Activated CD8-positive, alpha-beta memory T cell treated with anti-CD3 and anti-CD28 coated beads, Interleukin-2, amount 10 ng/mL, durations not matched to agents 7 days and 5 days (primary cell): ENCODE data around the gene STARD7. TPM values are rescaled to one million over a fixed set of nuclear protein-coding genes. Genes with fewer than 3 reads are reported as not detected.

Experiments used
- ATAC-seq: fragments of 150-1000 bp; cut with Tn5 transposase; one replicate; pipeline ENCODE4 v1.10.0; 2021; ENCODE audit warnings: moderate library complexity
- CTCF ChIA-PET: fragments of 350-600 bp; sonication (Branson Sonifier 250); formaldehyde crosslinking; loops from one replicate; lab custom pipeline; 2021; ENCODE audit warnings: antibody characterized with exemption; lab: Charles Lee
- DNase-seq: peaks from one replicate; pipeline ENCODE4 v3.0.0-alpha.2; 2020
- H3K27ac Mint-ChIP-seq: one replicate; pipeline ENCODE4 v1.8.0; 2021; ENCODE audit warnings: mild to moderate bottlenecking, mixed read lengths
- H3K27me3 Mint-ChIP-seq: one replicate; pipeline ENCODE4 v1.8.0; 2021; ENCODE audit warnings: mixed read lengths
- H3K36me3 Mint-ChIP-seq: one replicate; pipeline ENCODE4 v1.8.0; 2021; ENCODE audit warnings: mild to moderate bottlenecking, mixed read lengths
- H3K4me1 Mint-ChIP-seq: one replicate; pipeline ENCODE4 v1.8.0; 2021; ENCODE audit warnings: mixed read lengths
- H3K4me3 Mint-ChIP-seq: one replicate; pipeline ENCODE4 v1.8.0; 2021; ENCODE audit warnings: mild to moderate bottlenecking, moderate library complexity, mixed read lengths
- H3K9me3 Mint-ChIP-seq: one replicate; pipeline ENCODE4 v1.8.0; 2022; ENCODE audit warnings: low read depth, mixed read lengths
- total RNA-seq, 2 experiments: library from RNA; stranded (reverse); gene quantifications; one replicate each; pipeline ENCODE4 v1.2.3, GENCODE V29; 2021

Gene STARD7
- total RNA-seq, 2 experiments from 2014 or later = 131 to 180 TPM

DNA sequence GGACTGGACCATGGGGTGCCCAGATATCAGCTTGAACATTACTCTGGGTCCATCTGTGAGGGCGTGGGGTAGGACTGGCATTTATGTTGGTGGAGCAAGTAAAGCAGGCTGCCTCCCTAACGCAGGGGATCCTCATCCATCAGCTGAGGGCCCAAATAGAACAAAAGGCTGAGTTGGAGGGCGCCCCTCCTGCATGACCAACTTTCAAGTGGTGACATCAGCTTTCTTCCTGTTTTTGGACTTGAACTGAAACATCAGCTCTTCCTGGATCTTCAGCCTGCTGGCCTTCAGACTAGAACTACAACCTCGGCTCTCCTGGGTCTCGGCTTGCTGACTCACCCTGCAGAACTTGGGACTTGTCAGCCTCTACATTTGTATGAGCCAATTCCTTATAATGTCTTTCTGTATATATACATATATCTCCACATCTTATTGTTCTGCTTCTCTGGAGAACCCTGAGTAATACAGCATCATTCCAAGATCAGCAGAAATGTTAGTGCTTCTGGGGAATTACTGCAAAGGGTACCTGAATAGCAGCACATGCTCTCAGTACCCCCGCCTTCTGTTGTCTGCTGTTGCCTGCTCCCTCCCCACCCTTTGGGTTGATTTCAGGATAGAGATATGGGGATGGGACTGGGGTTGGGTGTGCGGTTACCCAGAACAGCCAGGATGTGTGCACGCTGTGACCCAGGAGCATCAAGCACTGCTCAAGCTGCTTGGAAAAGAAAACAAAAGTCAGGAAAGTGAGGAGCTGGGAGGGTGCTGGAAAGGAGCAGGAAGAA lies 37.2 kb upstream of the STARD7 start:
- H3K9me3 Mint-ChIP-seq = no peaks in the 10 kb centered on the region
- ATAC-seq (no peak), DNase-seq (no peak)
- CTCF ChIA-PET = interaction anchor here (0.7 to 1.8 kb wide), 3 partner anchors 11 to 37 kb away, joined by 3 to 4 read pairs (median 4); partner anchors contain the start of gene STARD7
- H3K4me3 Mint-ChIP-seq = no peak overlapping the region
- peaks cover 63% of the 10 kb centered on the region for H3K4me1 Mint-ChIP-seq
- H3K36me3 Mint-ChIP-seq = peaks cover 13% of the 10 kb centered on the region
- H3K27ac Mint-ChIP-seq = peak overlapping the region; percentile 70
- H3K27me3 Mint-ChIP-seq = no peaks in the 10 kb centered on the region

DNA sequence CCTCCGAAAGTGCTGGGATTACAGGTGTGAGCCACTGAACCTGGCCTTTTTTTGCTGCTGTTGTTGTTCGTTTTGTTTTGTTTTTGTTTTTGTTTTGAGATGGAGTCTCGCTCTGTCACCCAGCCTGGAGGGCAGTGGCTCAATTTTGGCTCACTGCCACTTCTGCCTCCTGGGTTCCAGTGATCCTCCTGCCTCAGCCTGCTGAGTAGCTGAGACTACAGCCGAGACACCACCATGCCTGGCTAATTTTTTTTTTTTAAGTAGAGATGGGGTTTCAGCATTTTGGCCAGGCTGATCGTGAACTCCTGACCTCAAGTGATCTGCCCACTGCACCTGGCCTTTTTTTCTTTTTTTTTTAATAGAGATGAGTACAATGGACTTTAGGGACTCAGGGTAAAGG lies 35.2 kb upstream of the STARD7 start:
- no peak for ATAC-seq

DNA sequence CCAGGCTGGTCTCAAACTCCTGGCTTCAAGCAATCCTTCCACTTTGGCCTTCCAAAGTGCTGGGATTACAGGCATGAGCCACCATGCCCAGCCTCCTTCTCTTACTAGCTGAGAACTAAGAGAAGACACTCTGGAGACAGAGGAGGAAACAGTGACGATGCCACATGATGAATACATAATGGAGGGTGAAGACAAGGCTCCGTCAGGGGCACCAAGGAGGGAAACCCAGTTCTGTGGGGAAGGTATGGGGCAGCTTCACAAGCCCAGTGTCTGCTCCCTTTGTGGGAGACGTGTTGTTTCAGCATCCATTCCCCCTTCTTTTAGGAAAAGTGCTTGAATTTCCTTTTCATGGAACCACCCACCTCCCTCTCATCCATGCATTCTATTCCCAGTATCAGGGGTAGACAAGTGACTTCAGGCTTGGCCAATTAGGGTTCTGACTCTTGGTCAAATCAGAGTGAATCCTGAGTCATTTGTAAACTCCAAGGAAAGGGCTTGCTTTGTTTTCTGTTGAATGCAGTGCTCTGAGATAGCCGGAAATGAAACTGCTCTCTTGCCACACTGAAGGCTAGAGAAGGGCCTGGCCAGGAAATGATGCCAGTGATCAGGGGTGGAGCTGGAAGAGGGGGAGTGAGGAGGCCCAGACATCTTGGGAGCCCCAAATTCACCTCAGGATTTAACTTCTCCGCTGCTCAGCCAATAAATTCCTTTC lies 33.4 kb upstream of the STARD7 start:
- H3K9me3 Mint-ChIP-seq = no peaks in the 10 kb centered on the region
- peak overlapping the region; percentile 34 for H3K4me3 Mint-ChIP-seq
- peaks cover 51% of the 10 kb centered on the region for H3K4me1 Mint-ChIP-seq
- peaks cover 11% of the 10 kb centered on the region for H3K36me3 Mint-ChIP-seq
- CTCF ChIA-PET = interaction anchor here (0.7 to 1.6 kb wide), 11 partner anchors 8 to 312 kb away, joined by 3 to 5 read pairs (median 4); partner anchors contain the start of gene ASTL
- peak; percentile 87 for DNase-seq
- H3K27me3 Mint-ChIP-seq = no peaks in the 10 kb centered on the region
- H3K27ac Mint-ChIP-seq = peak overlapping the region; percentile 92
- ATAC-seq = peak; percentile 98

More for the DNA sequence above, 35.2 kb upstream of the STARD7 start:
- H3K9me3 Mint-ChIP-seq = no peaks in the 10 kb centered on the region
- H3K4me1 Mint-ChIP-seq = peaks cover 57% of the 10 kb centered on the region
- H3K36me3 Mint-ChIP-seq = peaks cover 13% of the 10 kb centered on the region
- H3K27me3 Mint-ChIP-seq = no peaks in the 10 kb centered on the region
- CTCF ChIA-PET = no interaction called here
- no peak overlapping the region for H3K27ac Mint-ChIP-seq
- DNase-seq = no peak
- no peak overlapping the region for H3K4me3 Mint-ChIP-seq

DNA sequence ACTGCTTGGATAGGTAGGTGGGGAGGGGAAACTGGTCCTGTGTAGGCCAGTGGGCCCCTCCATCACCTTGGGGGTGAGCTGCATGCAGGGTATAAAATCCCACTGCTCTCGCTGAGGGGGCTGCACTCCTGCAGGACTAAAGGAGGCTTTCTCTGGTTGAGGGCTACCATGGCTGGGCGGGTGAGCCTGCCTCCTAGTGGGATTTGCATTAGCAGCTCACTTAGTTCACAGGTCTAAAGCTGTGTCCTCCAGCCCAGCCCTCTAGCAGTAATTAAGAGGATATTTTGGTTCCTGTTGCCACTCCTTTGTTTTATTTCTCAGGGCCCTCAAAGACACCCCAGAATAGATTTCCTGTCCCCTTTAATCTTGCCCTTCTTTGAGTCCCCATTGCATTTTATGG lies 32.6 kb upstream of the STARD7 start:
- DNase-seq = no peak
- H3K4me3 Mint-ChIP-seq = no peak overlapping the region
- peak overlapping the region; percentile 92 for H3K27ac Mint-ChIP-seq
- no peaks in the 10 kb centered on the region for H3K27me3 Mint-ChIP-seq
- no peak for ATAC-seq
- H3K9me3 Mint-ChIP-seq = no peaks in the 10 kb centered on the region
- CTCF ChIA-PET = interaction anchor here (0.7 to 1.6 kb wide), 6 partner anchors 18 to 313 kb away, joined by 3 to 5 read pairs (median 4); partner anchors contain the start of gene ASTL
- H3K36me3 Mint-ChIP-seq = peaks cover 11% of the 10 kb centered on the region
- peaks cover 43% of the 10 kb centered on the region for H3K4me1 Mint-ChIP-seq

DNA sequence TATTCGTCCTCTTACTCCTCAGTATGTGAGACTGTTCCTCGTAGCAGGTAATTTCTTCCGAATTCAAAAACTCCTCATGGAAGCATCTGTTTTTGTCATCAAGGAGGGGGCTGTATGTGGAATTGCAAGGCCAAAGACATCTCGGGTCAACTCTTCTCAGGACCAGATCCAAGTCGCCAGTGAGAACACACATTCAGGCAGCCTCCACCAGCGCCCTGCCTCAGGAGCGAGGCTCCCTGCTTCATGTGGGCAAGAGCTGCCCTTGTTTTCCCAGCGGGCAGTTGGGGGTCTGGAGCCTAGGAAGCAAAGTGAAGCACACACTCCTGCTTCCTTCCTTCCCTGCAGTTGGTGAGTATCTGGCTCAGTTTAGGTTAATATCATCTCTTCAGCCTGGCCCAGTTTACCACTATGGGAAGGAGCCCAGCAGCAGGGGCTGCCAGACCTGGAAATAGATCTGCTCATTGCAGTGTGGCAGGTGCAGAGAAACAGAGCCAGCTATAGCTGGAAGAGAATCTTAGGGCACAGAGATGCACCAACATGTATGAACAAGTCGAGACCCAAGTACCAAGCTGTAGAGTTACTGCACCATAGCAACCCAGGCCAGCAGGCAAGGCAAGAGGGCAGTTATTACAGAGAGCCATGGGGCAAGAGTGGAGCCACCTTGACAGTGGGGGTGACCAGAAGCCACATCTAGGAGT lies 31.9 kb upstream of the STARD7 start:
- H3K4me1 Mint-ChIP-seq = peaks cover 35% of the 10 kb centered on the region
- ATAC-seq (no peak), DNase-seq (no peak)
- no peak overlapping the region for H3K4me3 Mint-ChIP-seq
- peak overlapping the region; percentile 20 for H3K27ac Mint-ChIP-seq
- peaks cover 5% of the 10 kb centered on the region for H3K36me3 Mint-ChIP-seq
- CTCF ChIA-PET = interaction anchor here (1.6 kb wide), 1 partner anchor 24 kb away, joined by 5 read pairs; no protein-coding TSS in a partner anchor
- H3K9me3 Mint-ChIP-seq = no peaks in the 10 kb centered on the region
- H3K27me3 Mint-ChIP-seq = no peaks in the 10 kb centered on the region

DNA sequence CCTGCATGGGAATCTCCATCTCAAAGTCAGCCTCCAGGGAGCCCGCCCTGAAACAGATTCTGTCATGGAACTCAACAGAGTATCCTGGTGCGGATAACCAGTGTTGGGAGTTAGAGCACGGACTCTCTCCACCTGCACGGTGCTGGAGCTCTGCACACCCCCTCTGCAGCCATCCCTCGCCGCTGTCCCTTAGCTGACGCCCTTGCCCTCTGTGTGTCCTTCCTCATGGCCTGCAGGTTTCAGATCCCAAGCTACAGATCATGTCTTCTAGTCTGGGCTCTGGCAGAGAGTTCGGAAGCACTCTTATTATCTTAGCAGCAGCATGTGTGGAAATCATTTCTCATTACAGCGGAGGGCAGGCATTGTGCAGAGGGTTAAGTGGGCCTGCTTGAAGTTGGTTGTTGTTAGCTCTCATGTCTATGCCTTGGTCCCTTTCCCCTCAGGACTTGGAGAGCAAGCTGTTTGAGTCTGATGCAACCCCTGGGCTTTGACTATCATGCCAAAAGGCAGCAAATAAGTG lies 31.2 kb upstream of the STARD7 start:
- no peak overlapping the region for H3K4me3 Mint-ChIP-seq
- DNase-seq = no peak
- ATAC-seq = no peak
- no peaks in the 10 kb centered on the region for H3K27me3 Mint-ChIP-seq
- H3K36me3 Mint-ChIP-seq = peaks cover 2% of the 10 kb centered on the region
- no peak overlapping the region for H3K27ac Mint-ChIP-seq
- CTCF ChIA-PET = interaction anchor here (1.0 to 1.9 kb wide), 3 partner anchors 12 to 26 kb away, joined by 4 to 5 read pairs (median 5); no protein-coding TSS in a partner anchor
- no peaks in the 10 kb centered on the region for H3K9me3 Mint-ChIP-seq
- peaks cover 31% of the 10 kb centered on the region for H3K4me1 Mint-ChIP-seq

DNA sequence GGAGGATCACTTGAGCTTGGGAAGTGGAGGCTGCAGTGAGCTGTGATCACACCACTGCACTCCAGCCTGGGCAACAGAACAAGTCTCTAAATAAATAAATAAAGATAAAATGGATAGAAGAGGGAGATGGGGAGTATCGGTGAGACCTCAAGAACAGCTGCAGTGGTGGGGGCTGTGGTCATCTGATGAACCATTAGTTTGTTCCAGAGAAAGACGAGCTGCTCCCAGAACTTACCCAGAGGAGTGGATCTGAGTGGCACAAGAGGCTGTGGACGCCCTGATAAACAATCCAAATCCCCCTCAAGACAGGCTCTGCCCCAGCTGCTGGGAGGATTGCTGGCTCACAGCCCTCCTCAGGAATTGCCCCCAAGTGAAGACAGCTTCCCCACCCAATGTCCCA lies 30.5 kb upstream of the STARD7 start:
- no peak overlapping the region for H3K4me3 Mint-ChIP-seq
- CTCF ChIA-PET = interaction anchor here (1.0 to 1.9 kb wide), 3 partner anchors 11 to 26 kb away, joined by 4 to 5 read pairs (median 5); no protein-coding TSS in a partner anchor
- DNase-seq = no peak
- H3K36me3 Mint-ChIP-seq = no peaks in the 10 kb centered on the region
- no peaks in the 10 kb centered on the region for H3K27me3 Mint-ChIP-seq
- peaks cover 29% of the 10 kb centered on the region for H3K4me1 Mint-ChIP-seq
- no peak overlapping the region for H3K27ac Mint-ChIP-seq
- no peaks in the 10 kb centered on the region for H3K9me3 Mint-ChIP-seq
- ATAC-seq = no peak

DNA sequence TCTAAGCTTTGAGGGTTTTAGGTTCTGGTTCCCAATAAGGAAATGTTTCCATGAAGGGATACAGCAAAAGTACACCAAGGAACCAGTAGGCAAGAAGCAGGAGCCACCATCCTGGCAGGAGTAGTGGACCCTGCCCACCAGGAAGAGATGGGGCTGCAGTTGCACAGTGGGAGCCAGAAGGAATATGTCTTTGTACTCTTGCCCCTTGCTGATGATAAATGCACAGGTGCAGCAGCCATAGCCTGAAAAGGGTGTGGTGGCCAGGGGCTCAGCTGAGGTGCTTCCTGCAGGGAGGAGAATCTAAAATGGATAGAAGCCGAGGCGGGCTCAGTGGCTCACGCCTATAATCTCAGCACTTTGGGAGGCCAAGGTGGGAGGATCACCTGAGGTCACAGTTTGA lies 29.6 kb upstream of the STARD7 start:
- no peak for DNase-seq
- CTCF ChIA-PET = interaction anchor here (1.9 kb wide), 1 partner anchor 10 kb away, joined by 5 read pairs; no protein-coding TSS in a partner anchor
- ATAC-seq = no peak
- H3K9me3 Mint-ChIP-seq = no peaks in the 10 kb centered on the region
- H3K27me3 Mint-ChIP-seq = no peaks in the 10 kb centered on the region
- H3K4me3 Mint-ChIP-seq = no peak overlapping the region
- no peak overlapping the region for H3K27ac Mint-ChIP-seq
- H3K36me3 Mint-ChIP-seq = no peaks in the 10 kb centered on the region
- peaks cover 27% of the 10 kb centered on the region for H3K4me1 Mint-ChIP-seq

DNA sequence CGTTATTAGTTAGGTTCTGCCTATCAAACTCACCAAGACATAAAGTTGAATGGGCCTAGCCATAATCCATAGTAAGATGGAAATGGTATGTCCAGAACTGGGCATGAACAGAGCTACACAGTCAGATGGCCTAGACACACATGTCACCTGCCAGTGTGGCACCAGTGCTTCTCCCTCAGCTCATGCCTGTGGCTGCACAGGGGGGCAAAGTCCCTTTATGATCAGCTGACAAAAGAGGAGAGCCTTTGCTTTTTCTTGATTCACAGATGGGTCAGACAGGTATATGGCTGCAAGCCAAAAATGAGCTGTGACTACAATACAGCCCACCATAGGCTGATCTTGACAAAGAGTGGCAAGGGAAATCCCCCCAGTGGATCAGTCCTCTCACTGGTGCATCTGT lies 28.3 kb upstream of the STARD7 start:
- no peaks in the 10 kb centered on the region for H3K9me3 Mint-ChIP-seq

DNA sequence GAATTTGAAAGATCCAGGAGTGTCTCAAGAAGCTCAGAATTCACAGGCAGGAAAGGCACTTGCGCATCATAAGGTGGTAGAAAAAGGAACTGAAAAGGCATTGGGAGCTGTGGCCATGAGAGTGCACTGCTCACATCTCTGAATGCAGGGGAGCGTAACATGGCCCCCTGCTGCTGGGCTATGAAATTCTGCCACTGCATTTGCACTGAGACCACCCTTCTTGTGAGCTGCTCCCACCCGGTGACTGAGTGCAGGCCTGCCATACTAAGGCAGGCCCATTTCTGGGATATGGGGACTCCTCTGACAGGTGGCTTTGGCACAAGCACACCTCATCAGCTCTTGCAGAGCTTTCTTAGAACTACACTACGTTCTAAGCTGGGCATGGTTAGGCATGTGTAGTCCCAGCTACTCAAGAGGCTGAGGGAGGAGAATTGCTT lies 25.3 kb upstream of the STARD7 start:
- DNase-seq = no peak

More for the DNA sequence above, 28.3 kb upstream of the STARD7 start:
- no peak overlapping the region for H3K4me3 Mint-ChIP-seq
- no peak for DNase-seq
- no peak for ATAC-seq
- no peaks in the 10 kb centered on the region for H3K36me3 Mint-ChIP-seq
- H3K4me1 Mint-ChIP-seq = peaks cover 13% of the 10 kb centered on the region
- no peaks in the 10 kb centered on the region for H3K27me3 Mint-ChIP-seq
- CTCF ChIA-PET = no interaction called here
- H3K27ac Mint-ChIP-seq = no peak overlapping the region

DNA sequence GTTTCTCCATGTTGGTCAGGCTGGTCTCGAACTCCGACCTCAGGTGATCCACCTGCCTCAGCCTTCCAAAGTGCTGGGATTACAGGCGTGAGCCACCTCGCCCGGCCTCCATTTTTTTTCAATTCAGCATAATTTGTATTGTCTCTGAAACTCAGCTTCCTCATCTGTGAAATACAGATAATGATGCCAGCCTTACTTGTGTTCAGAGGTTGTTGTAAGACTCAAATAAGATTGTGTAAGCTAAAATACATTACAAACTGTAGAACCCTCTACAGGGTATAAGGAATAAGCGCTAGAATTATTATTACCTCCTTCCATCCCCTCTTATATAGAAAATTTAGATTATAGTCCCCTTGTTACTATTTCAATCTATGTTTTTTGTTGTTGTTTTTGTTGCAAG lies 24.8 kb upstream of the STARD7 start:
- Mint-ChIP-seq H3K27me3 (no peaks in the 10 kb centered on the region), H3K36me3 (no peaks in the 10 kb centered on the region), H3K9me3 (no peaks in the 10 kb centered on the region), H3K27ac (no peak overlapping the region), H3K4me1 (no peaks in the 10 kb centered on the region), H3K4me3 (no peak overlapping the region)
- CTCF ChIA-PET = interaction anchor here (1.0 to 1.6 kb wide), 5 partner anchors 9 to 277 kb away, joined by 3 to 5 read pairs (median 4); no protein-coding TSS in a partner anchor
- no peak for DNase-seq
- ATAC-seq = no peak

More for the DNA sequence above, 25.3 kb upstream of the STARD7 start:
- Mint-ChIP-seq H3K27ac (no peak overlapping the region), H3K4me3 (no peak overlapping the region), H3K36me3 (no peaks in the 10 kb centered on the region), H3K27me3 (no peaks in the 10 kb centered on the region), H3K9me3 (no peaks in the 10 kb centered on the region), H3K4me1 (no peaks in the 10 kb centered on the region)
- ATAC-seq = no peak
- CTCF ChIA-PET = interaction anchor here (1.0 to 1.6 kb wide), 3 partner anchors 8 to 276 kb away, joined by 3 to 5 read pairs (median 4); no protein-coding TSS in a partner anchor

DNA sequence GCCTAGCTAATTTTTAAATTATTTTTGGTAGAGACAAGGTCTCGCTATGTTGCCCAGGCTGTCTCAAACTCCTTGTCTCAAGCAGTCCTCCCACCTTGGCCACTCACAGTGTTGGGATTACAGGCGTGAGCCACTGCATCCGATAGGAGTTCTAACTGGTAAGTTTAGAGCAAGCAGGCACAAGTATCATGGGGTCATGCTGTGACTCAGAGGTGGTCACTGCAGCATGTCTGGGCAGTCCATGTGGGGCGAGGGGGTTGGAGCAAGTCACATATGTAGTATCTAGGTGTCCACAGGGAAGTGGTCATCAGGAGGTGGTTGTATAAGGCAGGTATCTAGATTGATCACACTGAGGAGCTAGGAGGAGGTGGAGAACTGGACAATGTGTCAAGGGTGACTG lies 22.7 kb upstream of the STARD7 start:
- H3K27ac Mint-ChIP-seq = no peak overlapping the region

More for the DNA sequence above, 22.7 kb upstream of the STARD7 start:
- CTCF ChIA-PET = interaction anchor here (0.6 kb wide), 1 partner anchor 57 kb away, joined by 3 read pairs; no protein-coding TSS in a partner anchor
- no peak for ATAC-seq
- Mint-ChIP-seq H3K4me1 (no peaks in the 10 kb centered on the region), H3K27me3 (no peaks in the 10 kb centered on the region), H3K4me3 (no peak overlapping the region), H3K36me3 (no peaks in the 10 kb centered on the region), H3K9me3 (no peaks in the 10 kb centered on the region)
- no peak for DNase-seq
